Lower lobe of right lung (tissue), 2 donors: ENCODE data around the gene NAA11. TPM values are rescaled to one million over a fixed set of nuclear protein-coding genes. Genes with fewer than 3 reads are reported as not detected.

ENCODE experiments used
- ATAC-seq, 2 donors: fragments of 200-7000 bp; cut with Tn5 transposase; one replicate each; pipeline ENCODE4 v1.9.1; 2020 to 2022; ENCODE audit warnings: mild to moderate bottlenecking in 2 of 2, moderate library complexity in 2 of 2
- DNase-seq: peaks from one replicate; pipeline ENCODE4 v3.0.0-alpha.2; 2020
- H3K27ac ChIP-seq: fragments of 200-600 bp; one replicate; pipeline ENCODE4 v1.8.0; 2022
- H3K27me3 ChIP-seq: fragments of 200-600 bp; one replicate; pipeline ENCODE4 v1.8.0; 2022; ENCODE audit warnings: low read depth
- H3K36me3 ChIP-seq: fragments of 200-600 bp; one replicate; pipeline ENCODE4 v1.8.0; 2022; ENCODE audit warnings: mild to moderate bottlenecking
- H3K4me1 ChIP-seq: fragments of 200-600 bp; one replicate; pipeline ENCODE4 v1.8.0; 2022
- H3K4me3 ChIP-seq: fragments of 200-600 bp; one replicate; pipeline ENCODE4 v1.8.0; 2022; ENCODE audit warnings: mild to moderate bottlenecking
- H3K9me3 ChIP-seq: fragments of 200-600 bp; one replicate; pipeline ENCODE4 v1.8.0; 2022
- intact Hi-C: fragments of 100-400 bp; cut with DNase I; formaldehyde crosslinking; loops from one replicate; pipeline ENCODE4 v1.11.0; 2022
- long read RNA-seq: library from polyadenylated mRNA; unstranded; transcript quantifications from one replicate; pipeline ENCODE4 v2.0.0, GENCODE V29; 2021
- total RNA-seq: library from RNA; stranded (reverse); fragmentation: NEBNext Ultra II Directional; extraction: Animal tissue kit (Norgen Biotek cat#: 25700); gene quantifications from one replicate; pipeline ENCODE4 v1.2.1, GENCODE V29; 2021
- TF ChIP-seq, protein P1 (sequence below): fragments of 200-600 bp; IDR thresholded peaks from one replicate; pipeline ENCODE4 v1.8.0; 2022; ENCODE audit warnings: antibody characterized with exemption, mild to moderate bottlenecking
- donor health status: DM: no; HTN: yes; CAD: no; lungs with severe emphysema.

NAA11 gene
- not detected for total RNA-seq
- long read RNA-seq, result 0 reads

DNA sequence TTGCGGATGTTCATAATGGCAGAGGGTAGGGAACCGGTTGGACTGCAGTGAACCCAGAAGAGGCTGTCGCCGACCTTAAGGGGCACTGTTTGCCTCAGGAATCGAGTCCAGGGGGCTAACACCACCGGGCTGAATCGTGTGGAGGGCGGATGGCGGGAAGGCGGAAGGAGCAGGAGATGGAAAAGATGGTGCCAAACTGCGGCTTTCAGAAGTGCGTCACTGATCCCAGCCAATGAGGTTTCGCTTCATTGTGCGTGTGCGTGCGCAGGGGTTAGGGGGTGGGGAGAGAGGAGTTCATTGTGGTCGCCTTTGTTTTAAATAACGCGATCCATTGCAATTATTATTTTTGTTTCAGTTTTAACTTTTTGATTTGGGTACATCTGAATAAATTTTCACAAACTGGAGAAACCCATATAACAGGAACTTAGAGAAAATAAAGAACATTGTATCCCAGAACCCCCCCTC lies at the start of gene NAA11:
Gene NAA11, minus strand, starts transcription at position 198 of the 465 bp plus-strand sequence. Its CDS starts 184 bp downstream, at position 14.
- Histone ChIP-seq H3K27me3 (no peaks in the 10 kb centered on the region), H3K4me3 (no peak within 1 kb of the TSS), H3K4me1 (no peaks in the 10 kb centered on the region), H3K9me3 (no peaks in the 10 kb centered on the region), H3K27ac (no peak within 1 kb of the TSS), H3K36me3 (no peaks in the 10 kb centered on the region)
- intact Hi-C loops, result no loop called here
- TF ChIP-seq, protein P1, sequence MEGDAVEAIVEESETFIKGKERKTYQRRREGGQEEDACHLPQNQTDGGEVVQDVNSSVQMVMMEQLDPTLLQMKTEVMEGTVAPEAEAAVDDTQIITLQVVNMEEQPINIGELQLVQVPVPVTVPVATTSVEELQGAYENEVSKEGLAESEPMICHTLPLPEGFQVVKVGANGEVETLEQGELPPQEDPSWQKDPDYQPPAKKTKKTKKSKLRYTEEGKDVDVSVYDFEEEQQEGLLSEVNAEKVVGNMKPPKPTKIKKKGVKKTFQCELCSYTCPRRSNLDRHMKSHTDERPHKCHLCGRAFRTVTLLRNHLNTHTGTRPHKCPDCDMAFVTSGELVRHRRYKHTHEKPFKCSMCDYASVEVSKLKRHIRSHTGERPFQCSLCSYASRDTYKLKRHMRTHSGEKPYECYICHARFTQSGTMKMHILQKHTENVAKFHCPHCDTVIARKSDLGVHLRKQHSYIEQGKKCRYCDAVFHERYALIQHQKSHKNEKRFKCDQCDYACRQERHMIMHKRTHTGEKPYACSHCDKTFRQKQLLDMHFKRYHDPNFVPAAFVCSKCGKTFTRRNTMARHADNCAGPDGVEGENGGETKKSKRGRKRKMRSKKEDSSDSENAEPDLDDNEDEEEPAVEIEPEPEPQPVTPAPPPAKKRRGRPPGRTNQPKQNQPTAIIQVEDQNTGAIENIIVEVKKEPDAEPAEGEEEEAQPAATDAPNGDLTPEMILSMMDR, result no peak
- DNase-seq, result no peak
- ATAC-seq, result no peak

DNA sequence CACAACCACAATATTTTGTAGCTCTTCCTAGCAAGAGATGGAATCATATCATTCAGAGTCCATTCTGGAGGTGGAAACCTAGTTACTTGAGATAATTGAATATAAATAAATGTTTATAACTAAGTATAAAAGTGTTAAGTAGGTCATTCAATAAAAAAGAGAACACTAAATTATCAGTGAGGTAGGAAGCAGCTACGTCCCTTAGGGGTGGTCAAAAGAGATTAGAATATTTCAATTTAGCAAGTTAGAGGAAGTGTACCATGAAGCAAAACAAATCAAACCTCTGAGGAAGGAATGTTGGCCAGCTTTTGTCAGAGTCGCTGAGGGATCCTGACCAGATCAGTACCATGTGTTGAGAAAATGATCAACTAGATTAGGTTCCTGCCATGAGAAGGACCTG lies 44.2 kb upstream of the NAA11 start:
- DNase-seq, result no peak
- TF ChIP-seq, protein P1, result no peak
- Histone ChIP-seq H3K27ac (no peak overlapping the region), H3K9me3 (no peaks in the 10 kb centered on the region), H3K27me3 (no peaks in the 10 kb centered on the region), H3K4me1 (no peaks in the 10 kb centered on the region), H3K4me3 (no peak overlapping the region), H3K36me3 (no peaks in the 10 kb centered on the region)
- intact Hi-C loops, result no loop called here
- no peak for ATAC-seq

DNA sequence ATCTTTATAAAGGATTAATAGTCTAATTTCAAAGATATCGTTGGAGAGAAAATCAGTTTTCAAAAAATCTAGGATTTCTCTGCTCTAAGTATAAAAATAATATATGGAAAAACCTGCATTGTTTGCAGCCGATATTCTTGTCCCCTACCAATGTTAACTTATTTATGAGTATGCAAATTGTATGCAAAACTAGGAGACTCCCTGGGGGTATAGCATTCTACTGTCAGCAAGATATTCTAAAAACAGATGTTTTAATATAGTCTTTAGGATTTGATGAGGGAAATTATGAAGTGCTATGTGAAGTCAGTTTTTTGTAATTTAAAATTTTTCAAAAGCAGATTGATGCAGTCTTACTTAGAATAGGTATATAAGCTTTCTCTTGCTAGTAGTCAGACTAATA lies 41.2 kb upstream of the NAA11 start:
- Histone ChIP-seq H3K27me3 (no peaks in the 10 kb centered on the region), H3K4me3 (no peak overlapping the region), H3K4me1 (no peaks in the 10 kb centered on the region), H3K36me3 (no peaks in the 10 kb centered on the region), H3K27ac (no peak overlapping the region), H3K9me3 (no peaks in the 10 kb centered on the region)
- TF ChIP-seq, protein P1, result no peak
- ATAC-seq (no peak), DNase-seq (no peak)
- intact Hi-C loops, result no loop called here

DNA sequence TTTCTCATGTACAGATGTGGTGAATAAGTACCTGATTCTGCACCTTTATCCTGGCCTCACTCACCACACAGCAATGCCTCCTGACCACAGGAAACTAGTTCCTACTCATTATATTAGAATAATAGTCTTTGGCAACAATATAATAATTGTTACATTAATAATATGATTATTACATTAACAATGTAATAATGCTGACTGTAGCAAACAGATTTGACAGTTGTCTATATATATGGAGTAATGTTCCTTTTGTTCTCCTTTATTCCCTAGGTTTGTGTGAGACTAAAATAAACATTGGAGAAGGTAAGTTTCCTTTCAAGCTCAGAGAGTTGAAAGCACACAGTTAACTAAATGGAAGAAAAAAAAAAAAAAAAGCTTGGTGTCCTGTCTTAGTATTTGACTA lies 40.6 kb upstream of the NAA11 start:
- DNase-seq, result no peak
- intact Hi-C loops, result no loop called here
- H3K4me3 ChIP-seq, result no peak overlapping the region
- TF ChIP-seq, protein P1, result no peak
- H3K36me3 ChIP-seq, result no peaks in the 10 kb centered on the region
- H3K4me1 ChIP-seq, result no peaks in the 10 kb centered on the region
- no peak overlapping the region for H3K27ac ChIP-seq
- H3K27me3 ChIP-seq, result no peaks in the 10 kb centered on the region
- ATAC-seq, result no peak
- no peaks in the 10 kb centered on the region for H3K9me3 ChIP-seq

DNA sequence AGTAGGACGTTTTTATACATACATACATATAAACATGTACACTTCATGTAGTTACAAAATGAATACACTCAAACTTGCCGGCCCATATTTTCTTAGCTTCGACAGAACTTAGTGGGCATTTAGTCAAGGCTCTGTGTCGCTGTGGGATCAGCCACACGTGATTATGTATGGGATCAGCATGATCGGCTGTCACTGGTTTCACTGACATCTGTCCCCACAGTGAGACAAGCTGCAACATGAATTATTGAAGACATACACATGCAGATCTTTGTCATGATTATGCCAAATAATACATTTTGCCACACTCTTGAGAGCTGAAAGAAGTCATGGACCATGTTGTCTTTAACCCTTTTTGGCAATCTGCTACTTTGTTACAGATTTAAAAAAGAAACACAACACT lies 38.2 kb upstream of the NAA11 start:
- TF ChIP-seq, protein P1, result no peak

DNA sequence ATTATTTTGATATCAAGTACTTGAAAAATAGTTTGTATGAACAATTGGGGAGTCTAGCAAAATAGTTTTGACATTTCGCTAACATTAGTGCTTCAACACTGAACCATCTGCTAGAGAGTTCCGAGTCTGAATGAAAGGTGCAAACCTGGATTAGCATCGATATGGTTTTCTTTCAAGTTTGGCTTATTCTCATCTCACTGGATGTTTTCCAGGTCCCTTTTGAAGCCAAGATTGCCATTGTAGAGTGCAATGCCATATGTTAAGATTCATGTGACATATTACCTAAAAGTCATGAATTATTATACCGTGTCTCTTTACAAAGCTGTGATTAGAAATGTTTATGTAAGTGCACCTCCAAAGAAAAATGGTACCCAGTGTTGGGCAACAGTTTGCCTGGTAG lies 36.8 kb upstream of the NAA11 start:
- Histone ChIP-seq H3K4me1 (no peaks in the 10 kb centered on the region), H3K9me3 (no peaks in the 10 kb centered on the region), H3K4me3 (no peak overlapping the region), H3K27ac (no peak overlapping the region), H3K27me3 (no peaks in the 10 kb centered on the region), H3K36me3 (no peaks in the 10 kb centered on the region)
- TF ChIP-seq, protein P1, result no peak
- ATAC-seq (no peak), DNase-seq (no peak)
- intact Hi-C loops, result no loop called here

More for the DNA sequence above, 38.2 kb upstream of the NAA11 start:
- H3K27me3 ChIP-seq, result no peaks in the 10 kb centered on the region
- H3K4me3 ChIP-seq, result no peak overlapping the region
- ATAC-seq (no peak), DNase-seq (no peak)
- H3K27ac ChIP-seq, result no peak overlapping the region
- intact Hi-C loops, result no loop called here
- H3K36me3 ChIP-seq, result no peaks in the 10 kb centered on the region
- H3K4me1 ChIP-seq, result no peaks in the 10 kb centered on the region
- no peaks in the 10 kb centered on the region for H3K9me3 ChIP-seq
